HG03196 (cell line): ENCODE measurements around the gene TRIO.

Experiments
- ATAC-seq: cut with Tn5 transposase; IDR thresholded peaks from one replicate; pipeline ENCODE4 v1.9.1; 2021; ENCODE audit not compliant: unreplicated experiment

Gene TRIO

GRCh38 chr5:14145435-14146334, 2.5 kb downstream of the TRIO start:
- ATAC-seq = no peak

GRCh38 chr5:14146725-14147124, 3.6 kb downstream of the TRIO start:
- ATAC-seq = no peak

- ATAC-seq = no peak
These were observed 4.1 kb downstream of the TRIO start for GRCh38 chr5:14147210-14147609.

GRCh38 chr5:14148483-14148882, 5.3 kb downstream of the TRIO start:
- no peak for ATAC-seq

GRCh38 chr5:14148890-14149671, 5.9 kb downstream of the TRIO start:
- no peak for ATAC-seq

- ATAC-seq = no peak
These were observed 6.6 kb downstream of the TRIO start for GRCh38 chr5:14149672-14150274.

GRCh38 chr5:14151416-14151815, 8.3 kb downstream of the TRIO start:
- ATAC-seq = no peak

GRCh38 chr5:14153071-14153864, 10.1 kb downstream of the TRIO start:
- no peak for ATAC-seq

GRCh38 chr5:14153932-14154731, 11.0 kb downstream of the TRIO start:
- peak; percentile 43 for ATAC-seq

GRCh38 chr5:14155075-14155474, 11.9 kb downstream of the TRIO start:
- peak; percentile 58 for ATAC-seq

- ATAC-seq = no peak
These were observed 12.6 kb downstream of the TRIO start for GRCh38 chr5:14155739-14156138.

- no peak for ATAC-seq
These were observed 13.1 kb downstream of the TRIO start for GRCh38 chr5:14156290-14156649.

GRCh38 chr5:14156650-14157492, 13.7 kb downstream of the TRIO start:
- peak; percentile 60 for ATAC-seq

GRCh38 chr5:14157493-14157782, 14.3 kb downstream of the TRIO start:
- ATAC-seq = no peak

GRCh38 chr5:14158890-14159666, 15.9 kb downstream of the TRIO start:
- ATAC-seq = no peak

GRCh38 chr5:14161825-14162556, 18.8 kb downstream of the TRIO start:
- ATAC-seq = no peak

GRCh38 chr5:14164164-14165163, 21.3 kb downstream of the TRIO start:
- no peak for ATAC-seq
